Stimulated activated CD8-positive, alpha-beta memory T cell treated with anti-CD3 and anti-CD28 coated beads, Interleukin-7, amount 100 ng/mL, for 48 hours (primary cell): ENCODE data around the gene TBC1D23.
"Not testable (repeated sequence)": the region's sequence is repeated elsewhere in the genome, so short reads cannot be mapped to it uniquely, and the experiment has no call there.

ENCODE experiments used
- DNase-seq, 2 donors: peaks; one replicate each; pipeline ENCODE4 v3.0.0-alpha.2; 2020; ENCODE audit warnings: low read depth in 1 of 2; ENCODE audit errors: extremely low read depth in 1 of 2

Gene TBC1D23

GRCh38 chr3:100295089-100295488 lies 34.3 kb downstream of the TBC1D23 start:
- DNase-seq: no peak

- no peak for DNase-seq
Observed at GRCh38 chr3:100297784-100298183, 37.0 kb downstream of the TBC1D23 start.

- DNase-seq: no peak
Observed at GRCh38 chr3:100299016-100299415, 38.2 kb downstream of the TBC1D23 start.

- DNase-seq: no peak
Observed at GRCh38 chr3:100306695-100307094, 45.9 kb downstream of the TBC1D23 start.

- DNase-seq: no peak
Observed at GRCh38 chr3:100310355-100310965, 49.7 kb downstream of the TBC1D23 start.

- no peak for DNase-seq
Observed at GRCh38 chr3:100311011-100311410, 50.2 kb downstream of the TBC1D23 start.

GRCh38 chr3:100316641-100317069 lies 55.9 kb downstream of the TBC1D23 start:
- DNase-seq: no peak

- DNase-seq: no peak
Observed at GRCh38 chr3:100317912-100318311, 57.1 kb downstream of the TBC1D23 start.

- no peak for DNase-seq
Observed at GRCh38 chr3:100319951-100320350, 59.2 kb downstream of the TBC1D23 start.

- DNase-seq: no peak
Observed at GRCh38 chr3:100324044-100324443, 63.3 kb downstream of the TBC1D23 start.

GRCh38 chr3:100325827-100326226 lies 65.0 kb downstream of the TBC1D23 start:
- DNase-seq: no peak

GRCh38 chr3:100327377-100327776 lies 66.6 kb downstream of the TBC1D23 start:
- not testable (repeated sequence) for DNase-seq

- no peak for DNase-seq
Observed at GRCh38 chr3:100329800-100330489, 69.2 kb downstream of the TBC1D23 start.

- no peak for DNase-seq
Observed at GRCh38 chr3:100330651-100331050, 69.9 kb downstream of the TBC1D23 start.

- DNase-seq: no peak
Observed at GRCh38 chr3:100331660-100332059, 70.9 kb downstream of the TBC1D23 start.

- no peak for DNase-seq
Observed at GRCh38 chr3:100333051-100333450, 72.3 kb downstream of the TBC1D23 start.

- peak in 1 of 2 donors; percentile 2 for DNase-seq
Observed at GRCh38 chr3:100333970-100334487, 73.2 kb downstream of the TBC1D23 start.

GRCh38 chr3:100334488-100335351 lies 73.9 kb downstream of the TBC1D23 start, which contains the start of gene NIT2:
NIT2 (plus strand) TSS chr3:100334757; CDS start chr3:100334792, 35 bp downstream.
- peak; percentile 65 to 73 for DNase-seq

GRCh38 chr3:100335434-100335833 lies 74.6 kb downstream of the TBC1D23 start:
- peak in 1 of 2 donors; percentile 9 for DNase-seq

GRCh38 chr3:100336229-100336628 lies 75.4 kb downstream of the TBC1D23 start:
- not testable (repeated sequence) for DNase-seq

GRCh38 chr3:100338911-100339310 lies 78.1 kb downstream of the TBC1D23 start:
- DNase-seq: no peak
